Measurements from ENCODE around the gene ARRDC4.

ARRDC4 gene

DNA sequence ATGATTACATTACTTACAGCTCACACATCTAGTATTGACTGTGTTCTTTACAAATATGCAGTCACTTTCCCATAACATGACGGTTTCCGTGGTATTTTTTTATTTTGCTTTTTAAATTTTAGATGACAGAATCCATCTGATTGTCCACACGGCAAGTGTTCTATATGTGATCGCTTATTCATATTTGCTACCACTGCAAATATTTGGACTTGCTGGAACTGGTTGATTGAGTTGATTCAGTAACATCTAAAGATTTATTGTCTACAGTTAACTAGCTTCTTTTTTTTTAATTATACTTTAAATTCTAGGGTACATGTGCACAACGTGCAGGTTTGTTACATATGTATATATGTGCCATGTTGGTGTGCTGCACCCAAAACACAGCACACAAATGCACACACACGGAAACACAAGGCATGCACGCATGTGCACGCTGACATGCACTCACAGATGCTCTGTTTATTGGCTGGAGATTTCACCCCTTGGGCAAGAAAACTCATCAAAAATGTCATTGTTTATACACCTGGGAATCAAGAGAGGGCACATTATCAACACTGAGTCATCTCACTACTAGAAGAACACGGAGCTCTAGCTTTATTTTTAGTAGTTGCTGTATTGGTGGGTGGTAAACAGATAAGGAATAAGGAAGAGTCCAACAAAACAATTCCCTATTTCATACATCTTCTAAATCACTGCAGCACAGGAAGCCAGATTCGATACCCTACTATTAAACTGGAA is 16.4 kb downstream of the ARRDC4 start:
- ChIA-PET POLR2A (no interaction called here), CTCF (no interaction called here)
- DNase-seq (ENCODE audit: extremely low spot score): no peak
- TF ChIP-seq ELF4 (IDR thresholded peaks at IDR 0.05) (no peak), NFRKB (IDR thresholded peaks at IDR 0.05) (no peak), SUZ12 (IDR thresholded peaks at IDR 0.05) (no peak), TARDBP (IDR thresholded peaks at IDR 0.05) (no peak), HDGF (IDR thresholded peaks at IDR 0.05; ENCODE audit: borderline replicate concordance) (no peak), SP1 (IDR thresholded peaks at IDR 0.05) (no peak), ZNF384 (IDR thresholded peaks at IDR 0.05) (no peak), FOXA1 (IDR thresholded peaks at IDR 0.05) (no peak), ARNT (IDR thresholded peaks at IDR 0.05) (no peak), FOXM1 (IDR thresholded peaks at IDR 0.05; ENCODE audit: borderline replicate concordance) (no peak), BHLHE40 (IDR thresholded peaks at IDR 0.05; ENCODE audit: borderline replicate concordance) (no peak), CTBP1 (IDR thresholded peaks at IDR 0.05; ENCODE audit: borderline replicate concordance) (no peak)

DNA sequence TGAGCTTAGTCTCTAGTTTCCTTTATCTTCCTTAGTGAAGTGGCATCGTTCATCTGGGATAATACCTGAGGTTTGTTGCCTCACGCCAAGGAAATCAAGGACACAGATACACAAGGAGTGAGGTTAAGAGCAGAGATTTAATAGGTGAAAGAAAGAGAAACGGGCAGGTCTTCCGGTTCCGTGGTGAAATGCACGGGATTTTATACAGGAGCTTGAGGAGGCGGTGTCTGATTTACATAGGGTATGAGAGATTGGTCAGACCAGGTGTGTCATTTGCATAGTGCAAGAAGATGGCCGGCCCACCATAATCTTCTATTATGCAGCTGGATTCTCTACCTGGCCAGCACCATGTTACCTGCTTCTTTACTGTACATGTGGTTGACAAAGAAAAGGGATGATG is 17.2 kb downstream of the ARRDC4 start:
- no peak for DNase-seq (ENCODE audit: extremely low spot score)
- ChIA-PET CTCF (no interaction called here), POLR2A (no interaction called here)
- TF ChIP-seq CTBP1 (IDR thresholded peaks at IDR 0.05; ENCODE audit: borderline replicate concordance) (no peak), HDGF (IDR thresholded peaks at IDR 0.05; ENCODE audit: borderline replicate concordance) (no peak), SP1 (IDR thresholded peaks at IDR 0.05) (no peak)

DNA sequence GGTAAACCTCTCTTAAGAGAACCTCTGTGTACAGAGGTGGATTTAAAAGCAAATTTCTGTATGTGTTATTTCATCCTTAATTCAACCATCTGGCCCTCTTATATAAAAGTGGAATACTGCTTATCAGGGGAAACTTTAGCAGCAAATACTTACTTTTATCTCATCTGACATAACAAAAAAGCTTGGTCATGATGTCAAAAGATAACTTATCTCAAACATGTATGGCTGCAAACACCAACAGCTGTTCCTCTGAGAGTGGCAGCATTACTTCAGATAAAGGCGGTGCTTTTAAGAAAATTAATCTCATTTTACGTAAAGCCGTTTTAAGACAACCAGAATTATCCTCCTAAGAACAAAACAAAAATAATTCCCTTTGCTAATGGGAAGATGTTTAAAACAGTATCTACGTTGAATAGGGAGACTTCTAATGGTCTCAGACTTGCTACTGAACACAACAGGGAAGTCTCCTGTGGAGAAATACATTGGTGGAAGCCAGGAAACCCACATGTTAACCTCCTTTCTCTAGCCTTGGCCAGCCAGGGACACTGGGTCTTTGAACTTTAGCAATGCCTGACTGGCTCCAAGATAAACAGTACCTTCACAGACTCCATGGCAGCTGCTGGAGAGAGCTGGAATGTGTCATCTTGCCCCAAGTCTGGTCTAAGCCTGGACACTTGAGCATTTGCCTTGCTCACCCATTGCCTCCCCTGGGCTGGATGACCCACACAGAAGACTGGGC is 18.1 kb downstream of the ARRDC4 start:
- TF ChIP-seq, protein P1, sequence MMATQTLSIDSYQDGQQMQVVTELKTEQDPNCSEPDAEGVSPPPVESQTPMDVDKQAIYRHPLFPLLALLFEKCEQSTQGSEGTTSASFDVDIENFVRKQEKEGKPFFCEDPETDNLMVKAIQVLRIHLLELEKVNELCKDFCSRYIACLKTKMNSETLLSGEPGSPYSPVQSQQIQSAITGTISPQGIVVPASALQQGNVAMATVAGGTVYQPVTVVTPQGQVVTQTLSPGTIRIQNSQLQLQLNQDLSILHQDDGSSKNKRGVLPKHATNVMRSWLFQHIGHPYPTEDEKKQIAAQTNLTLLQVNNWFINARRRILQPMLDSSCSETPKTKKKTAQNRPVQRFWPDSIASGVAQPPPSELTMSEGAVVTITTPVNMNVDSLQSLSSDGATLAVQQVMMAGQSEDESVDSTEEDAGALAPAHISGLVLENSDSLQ (IDR thresholded peaks at IDR 0.05): no peak
- TF ChIP-seq ELF4 (IDR thresholded peaks at IDR 0.05) (no peak), SUZ12 (IDR thresholded peaks at IDR 0.05) (no peak), ARNT (IDR thresholded peaks at IDR 0.05) (no peak), FOXA1 (IDR thresholded peaks at IDR 0.05) (no peak), SP1 (IDR thresholded peaks at IDR 0.05) (no peak), FOXM1 (IDR thresholded peaks at IDR 0.05; ENCODE audit: borderline replicate concordance) (no peak), FOXK2 (IDR thresholded peaks at IDR 0.05) (no peak), ZNF384 (IDR thresholded peaks at IDR 0.05) (no peak)
- CTCF ChIA-PET: no interaction called here
- POLR2A ChIA-PET: interaction anchor here (1.3 kb wide), 1 partner anchor 12 kb away, joined by 4 read pairs; no protein-coding TSS in a partner anchor
- DNase-seq (ENCODE audit: extremely low spot score): no peak

DNA sequence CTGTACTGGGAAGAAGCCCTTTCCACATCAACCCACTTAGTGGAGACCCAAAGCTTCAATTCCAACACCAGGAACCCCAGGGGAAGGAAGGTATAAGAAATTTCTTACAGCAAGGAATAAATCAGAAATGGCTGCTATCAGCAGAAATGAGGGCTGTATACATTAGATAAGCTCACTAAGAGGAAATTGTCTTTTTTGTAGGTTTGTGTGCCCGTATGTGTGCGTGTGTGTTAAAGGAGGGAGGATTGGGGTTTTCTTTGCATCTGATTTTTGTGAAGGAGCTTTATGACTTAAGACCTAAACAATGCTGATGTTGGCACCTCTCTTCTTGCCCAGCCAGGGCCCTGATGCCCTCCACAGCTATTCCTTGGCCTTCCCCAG is 18.6 kb downstream of the ARRDC4 start:
- TF ChIP-seq ARNT (IDR thresholded peaks at IDR 0.05) (no peak), FOXK2 (IDR thresholded peaks at IDR 0.05) (no peak), NFRKB (IDR thresholded peaks at IDR 0.05) (no peak), FOXM1 (IDR thresholded peaks at IDR 0.05; ENCODE audit: borderline replicate concordance) (no peak), ELF4 (IDR thresholded peaks at IDR 0.05) (no peak), HDGF (IDR thresholded peaks at IDR 0.05; ENCODE audit: borderline replicate concordance) (no peak), LEF1 (IDR thresholded peaks at IDR 0.05; ENCODE audit: borderline replicate concordance) (no peak), FOXA1 (IDR thresholded peaks at IDR 0.05) (no peak), L3MBTL2 (conservative IDR thresholded peaks at IDR 0.05) (no peak), CTBP1 (IDR thresholded peaks at IDR 0.05; ENCODE audit: borderline replicate concordance) (no peak), SUZ12 (IDR thresholded peaks at IDR 0.05) (no peak), BHLHE40 (IDR thresholded peaks at IDR 0.05; ENCODE audit: borderline replicate concordance) (no peak), SP1 (IDR thresholded peaks at IDR 0.05) (no peak), TARDBP (IDR thresholded peaks at IDR 0.05) (no peak), ZNF384 (IDR thresholded peaks at IDR 0.05) (no peak)
- TF ChIP-seq, protein P1 (IDR thresholded peaks at IDR 0.05): no peak
- ChIA-PET CTCF (no interaction called here), POLR2A (interaction anchor here (1.3 kb wide), 1 partner anchor 12 kb away, joined by 4 read pairs; no protein-coding TSS in a partner anchor)
- no peak for DNase-seq (ENCODE audit: extremely low spot score)

DNA sequence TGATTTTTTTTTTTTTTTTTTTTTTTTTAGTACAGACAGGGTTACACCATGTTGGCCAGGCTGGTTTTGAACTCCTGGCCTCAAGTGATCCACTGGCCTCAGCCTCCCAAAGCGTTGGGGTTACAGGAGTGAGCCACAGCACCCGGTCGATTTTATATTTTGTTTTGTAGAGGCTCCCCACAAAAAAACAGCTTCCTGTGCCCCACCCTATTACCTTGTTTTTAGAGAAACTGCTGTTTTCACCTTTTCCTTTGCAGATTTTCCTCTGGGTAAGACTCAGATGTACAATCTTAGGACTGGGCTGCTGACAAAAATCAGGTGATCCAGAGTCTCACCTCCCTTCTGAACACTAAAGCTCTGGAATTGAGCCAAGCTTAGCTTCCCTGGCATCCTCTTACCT is 20.6 kb downstream of the ARRDC4 start:
- TF ChIP-seq TARDBP (IDR thresholded peaks at IDR 0.05): no peak
- no peak for TF ChIP-seq NFRKB (IDR thresholded peaks at IDR 0.05)
- TF ChIP-seq ARNT (IDR thresholded peaks at IDR 0.05): no peak
- no peak for TF ChIP-seq FOXM1 (IDR thresholded peaks at IDR 0.05; ENCODE audit: borderline replicate concordance)
- TF ChIP-seq BHLHE40 (IDR thresholded peaks at IDR 0.05; ENCODE audit: borderline replicate concordance): no peak
- no peak for TF ChIP-seq L3MBTL2 (conservative IDR thresholded peaks at IDR 0.05)
- no peak for TF ChIP-seq CTBP1 (IDR thresholded peaks at IDR 0.05; ENCODE audit: borderline replicate concordance)
- no peak for TF ChIP-seq SUZ12 (IDR thresholded peaks at IDR 0.05)
- TF ChIP-seq FOXK2 (IDR thresholded peaks at IDR 0.05): no peak
- no peak for TF ChIP-seq HDGF (IDR thresholded peaks at IDR 0.05; ENCODE audit: borderline replicate concordance)
- no peak for TF ChIP-seq LEF1 (IDR thresholded peaks at IDR 0.05; ENCODE audit: borderline replicate concordance)
- TF ChIP-seq SP1 (IDR thresholded peaks at IDR 0.05): no peak
- TF ChIP-seq, protein P1 (IDR thresholded peaks at IDR 0.05): no peak
- no peak for TF ChIP-seq ZNF384 (IDR thresholded peaks at IDR 0.05)
- no peak for TF ChIP-seq FOXA1 (IDR thresholded peaks at IDR 0.05)
- TF ChIP-seq ELF4 (IDR thresholded peaks at IDR 0.05): no peak
- no peak for DNase-seq (ENCODE audit: extremely low spot score)
- ChIA-PET CTCF (interaction anchor here (0.8 kb wide), 1 partner anchor 15 kb away, joined by 3 read pairs; no protein-coding TSS in a partner anchor), POLR2A (no interaction called here)

DNA sequence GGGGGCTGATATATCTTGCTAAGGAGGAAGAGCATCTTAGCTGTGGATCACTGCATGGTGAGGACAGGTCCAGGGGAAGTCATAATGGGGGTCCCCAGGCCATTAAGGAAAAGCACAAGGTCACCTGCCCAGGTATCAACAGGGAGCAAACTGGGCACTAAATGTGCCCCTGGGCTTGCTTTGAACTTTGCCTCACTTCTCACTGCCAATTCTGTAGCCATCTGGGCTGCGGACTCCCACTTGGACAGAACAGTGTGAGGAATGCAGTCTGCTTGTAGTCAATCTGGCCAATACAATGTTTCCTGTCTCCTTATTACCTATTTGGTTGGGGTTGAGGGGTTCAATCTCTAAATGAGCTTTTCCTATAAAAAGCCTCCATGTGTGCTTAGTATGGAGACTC is 21.3 kb downstream of the ARRDC4 start:
- CTCF ChIA-PET: no interaction called here
- no peak for TF ChIP-seq TARDBP (IDR thresholded peaks at IDR 0.05)
- no peak for TF ChIP-seq LEF1 (IDR thresholded peaks at IDR 0.05; ENCODE audit: borderline replicate concordance)
- no peak for TF ChIP-seq FOXK2 (IDR thresholded peaks at IDR 0.05)
- TF ChIP-seq ZNF384 (IDR thresholded peaks at IDR 0.05): no peak
- TF ChIP-seq FOXM1 (IDR thresholded peaks at IDR 0.05; ENCODE audit: borderline replicate concordance): no peak
- TF ChIP-seq, protein P1 (IDR thresholded peaks at IDR 0.05): no peak
- TF ChIP-seq ARNT (IDR thresholded peaks at IDR 0.05): no peak
- no peak for TF ChIP-seq FOXA1 (IDR thresholded peaks at IDR 0.05)
- TF ChIP-seq CTBP1 (IDR thresholded peaks at IDR 0.05; ENCODE audit: borderline replicate concordance): no peak
- TF ChIP-seq SP1 (IDR thresholded peaks at IDR 0.05): no peak
- TF ChIP-seq NFRKB (IDR thresholded peaks at IDR 0.05): no peak
- TF ChIP-seq L3MBTL2 (conservative IDR thresholded peaks at IDR 0.05): no peak
- TF ChIP-seq SUZ12 (IDR thresholded peaks at IDR 0.05): no peak
- TF ChIP-seq ELF4 (IDR thresholded peaks at IDR 0.05): no peak
- DNase-seq (ENCODE audit: extremely low spot score): no peak
- POLR2A ChIA-PET: no interaction called here

Data from HEK293T (cell line).